HG02981 (cell line): ENCODE data around the gene KCMF1.

ENCODE experiments used
- ATAC-seq: cut with Tn5 transposase; IDR thresholded peaks from one replicate; pipeline ENCODE4 v1.9.1; 2021; ENCODE audit warnings: mild to moderate bottlenecking, moderate library complexity; ENCODE audit not compliant: unreplicated experiment

The KCMF1 gene

GRCh38 chr2:85076618-85077274 is 105.8 kb downstream of the KCMF1 start:
- no peak for ATAC-seq

GRCh38 chr2:85077859-85078419 is 107.0 kb downstream of the KCMF1 start:
- no peak for ATAC-seq

GRCh38 chr2:85078536-85078935 is 107.6 kb downstream of the KCMF1 start:
- no peak for ATAC-seq

- ATAC-seq: no peak
Measured at GRCh38 chr2:85083092-85083491, 112.1 kb downstream of the KCMF1 start.

- no peak for ATAC-seq
Measured at GRCh38 chr2:85085563-85085962, 114.6 kb downstream of the KCMF1 start.

GRCh38 chr2:85087541-85087940 is 116.6 kb downstream of the KCMF1 start:
- no peak for ATAC-seq

- ATAC-seq: no peak
Measured at GRCh38 chr2:85088921-85089320, 118.0 kb downstream of the KCMF1 start.

- ATAC-seq: no peak
Measured at GRCh38 chr2:85089585-85089984, 118.6 kb downstream of the KCMF1 start.

- no peak for ATAC-seq
Measured at GRCh38 chr2:85091838-85092237, 120.9 kb downstream of the KCMF1 start.

- no peak for ATAC-seq
Measured at GRCh38 chr2:85095094-85095493, 124.1 kb downstream of the KCMF1 start.

GRCh38 chr2:85096616-85097015 is 125.7 kb downstream of the KCMF1 start:
- ATAC-seq: no peak

GRCh38 chr2:85104228-85104627 is 133.3 kb downstream of the KCMF1 start:
- ATAC-seq: no peak

- ATAC-seq: no peak
Measured at GRCh38 chr2:85106489-85107180, 135.7 kb downstream of the KCMF1 start.
